Measurements from ENCODE around the gene PIP4K2C.
"Not testable (repeated sequence)": the region's sequence is repeated elsewhere in the genome, so short reads cannot be mapped to it uniquely, and the experiment has no call there.

PIP4K2C gene

DNA sequence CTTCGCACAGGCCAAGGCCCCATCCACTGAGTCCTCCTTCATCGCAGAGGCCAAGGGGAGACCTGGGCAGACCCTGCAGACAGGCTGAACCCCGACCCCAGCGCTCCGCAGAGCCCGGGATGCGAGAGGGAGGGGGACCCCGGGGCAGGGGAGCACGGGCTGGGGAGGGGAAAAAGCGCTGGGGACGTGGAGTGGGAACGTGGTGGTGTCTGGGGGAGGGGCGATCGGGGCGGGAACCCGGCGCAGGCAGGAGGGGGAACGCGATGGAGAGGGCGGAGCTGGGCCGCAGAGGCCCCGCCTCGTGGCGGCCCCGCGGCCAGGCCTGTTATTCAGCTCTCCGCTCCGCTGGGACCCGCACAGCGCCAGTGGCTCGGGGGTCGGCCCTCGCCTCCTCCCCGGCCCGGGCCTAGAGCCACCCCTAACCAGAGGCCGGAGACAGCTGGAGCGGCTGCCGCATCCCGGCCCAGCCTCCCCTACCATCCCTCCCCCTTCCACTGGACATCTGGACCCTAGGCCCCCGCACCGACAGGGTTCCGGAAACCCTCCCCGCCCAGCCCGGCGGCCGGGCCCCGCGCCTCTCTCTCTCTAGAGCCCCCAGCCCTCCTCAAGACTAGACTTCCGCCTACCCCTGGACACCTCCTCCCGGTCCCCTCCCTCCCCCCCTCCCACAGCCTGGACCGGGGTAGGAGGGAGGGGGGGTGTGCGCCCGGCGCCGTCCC is 20.3 kb downstream of the PIP4K2C start, which contains the start of gene ARHGEF25:
ARHGEF25 (plus strand) TSS at position 328 of the 719 bp plus-strand sequence. CDS start 460 bp downstream, outside the sequence.
- no peak for DNase-seq

DNA sequence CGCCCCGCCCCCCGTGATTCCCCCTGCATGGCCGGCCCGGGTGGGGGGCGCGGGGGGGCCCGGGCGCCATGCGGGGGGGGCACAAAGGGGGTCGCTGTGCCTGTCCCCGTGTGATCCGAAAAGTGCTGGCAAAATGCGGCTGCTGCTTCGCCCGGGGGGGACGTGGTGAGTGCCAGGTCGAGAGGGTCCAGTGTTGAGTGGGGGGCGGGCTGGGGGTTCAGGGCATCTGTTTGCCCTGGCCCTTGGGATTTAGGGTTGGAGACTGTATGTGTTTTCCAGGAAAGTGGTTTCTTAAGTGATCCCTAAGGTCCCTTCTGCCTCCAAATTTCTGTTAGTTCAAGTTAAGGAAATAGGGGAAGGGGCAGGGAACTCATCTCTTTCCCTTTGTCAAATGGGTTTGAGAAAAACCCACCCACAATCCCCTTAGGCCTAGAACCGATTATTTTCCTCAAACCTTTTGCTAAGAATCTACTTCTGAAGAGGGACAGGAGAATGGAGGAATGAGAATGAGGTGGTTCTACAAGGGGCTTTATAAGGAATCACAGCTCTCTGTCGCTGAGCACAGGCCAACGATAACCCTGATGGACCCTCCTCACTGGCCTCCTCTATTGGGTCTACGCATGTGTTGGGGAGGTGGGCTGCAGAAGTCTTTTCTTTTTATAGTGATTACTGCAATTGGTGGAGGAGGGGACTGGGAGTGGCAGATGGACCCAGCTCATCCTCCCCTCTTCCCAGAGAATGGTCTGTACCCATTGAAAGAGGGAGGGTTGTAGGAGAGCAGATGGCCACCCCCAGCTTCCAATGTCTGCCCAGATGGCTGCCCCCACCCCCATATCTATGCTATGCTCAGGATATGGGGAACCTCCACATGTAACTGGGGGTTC is 21.1 kb downstream of the PIP4K2C start:
- DNase-seq: no peak

DNA sequence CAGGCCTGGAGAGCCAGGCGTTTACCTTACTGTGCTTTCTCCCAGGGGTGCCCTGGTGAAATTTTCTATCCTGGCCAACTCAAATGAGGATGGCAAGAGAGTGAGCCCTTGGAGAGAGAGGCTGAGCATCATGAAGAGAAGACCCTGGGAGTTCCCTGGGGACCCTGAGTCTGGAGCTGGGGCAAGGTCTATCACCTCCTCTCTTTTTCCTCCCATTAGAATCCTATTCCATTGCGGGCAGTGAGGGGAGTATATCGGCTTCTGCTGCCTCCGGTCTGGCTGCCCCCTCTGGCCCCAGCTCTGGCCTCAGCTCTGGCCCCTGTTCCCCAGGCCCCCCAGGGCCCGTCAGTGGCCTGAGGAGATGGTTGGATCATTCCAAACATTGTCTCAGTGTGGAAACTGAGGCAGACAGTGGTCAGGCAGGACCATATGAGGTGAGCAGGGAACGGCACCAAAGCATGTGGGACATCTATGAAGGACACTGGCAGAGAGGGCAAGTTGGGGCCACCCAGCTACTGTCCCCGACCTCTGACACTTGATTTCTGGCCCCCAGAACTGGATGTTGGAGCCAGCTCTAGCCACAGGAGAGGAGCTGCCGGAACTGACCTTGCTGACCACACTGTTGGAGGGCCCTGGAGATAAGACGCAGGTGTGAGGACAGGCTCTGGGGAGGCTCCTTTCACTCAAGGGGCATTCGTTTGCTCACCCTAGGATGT is 21.9 kb downstream of the PIP4K2C start:
- no peak for DNase-seq

DNA sequence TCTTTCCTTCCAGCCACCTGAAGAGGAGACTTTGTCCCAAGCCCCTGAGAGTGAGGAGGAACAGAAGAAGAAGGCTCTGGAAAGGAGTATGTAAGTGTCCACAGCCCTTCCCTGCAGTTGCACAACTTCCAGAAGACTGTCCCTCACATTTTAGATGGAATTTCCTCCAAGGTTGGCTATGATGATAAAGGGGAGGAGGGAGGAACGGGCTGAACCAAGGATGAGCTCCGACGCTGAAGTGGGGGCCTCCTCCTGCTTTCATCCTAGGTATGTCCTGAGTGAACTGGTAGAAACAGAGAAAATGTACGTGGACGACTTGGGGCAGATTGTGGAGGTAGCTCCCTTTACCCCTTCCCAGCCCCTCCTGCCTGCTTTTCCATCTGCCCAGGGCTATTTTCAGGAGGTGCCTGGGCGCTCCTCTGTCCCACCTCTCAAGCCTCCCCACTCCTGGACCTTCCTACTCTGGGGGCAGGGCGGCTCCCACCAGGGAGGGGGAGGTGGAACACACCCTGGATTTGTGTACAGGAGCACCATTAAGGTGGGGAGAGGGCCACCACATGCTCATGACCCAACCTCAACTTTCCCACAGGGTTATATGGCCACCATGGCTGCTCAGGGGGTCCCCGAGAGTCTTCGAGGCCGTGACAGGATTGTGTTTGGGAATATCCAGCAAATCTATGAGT is 22.6 kb downstream of the PIP4K2C start:
- no peak for DNase-seq

DNA sequence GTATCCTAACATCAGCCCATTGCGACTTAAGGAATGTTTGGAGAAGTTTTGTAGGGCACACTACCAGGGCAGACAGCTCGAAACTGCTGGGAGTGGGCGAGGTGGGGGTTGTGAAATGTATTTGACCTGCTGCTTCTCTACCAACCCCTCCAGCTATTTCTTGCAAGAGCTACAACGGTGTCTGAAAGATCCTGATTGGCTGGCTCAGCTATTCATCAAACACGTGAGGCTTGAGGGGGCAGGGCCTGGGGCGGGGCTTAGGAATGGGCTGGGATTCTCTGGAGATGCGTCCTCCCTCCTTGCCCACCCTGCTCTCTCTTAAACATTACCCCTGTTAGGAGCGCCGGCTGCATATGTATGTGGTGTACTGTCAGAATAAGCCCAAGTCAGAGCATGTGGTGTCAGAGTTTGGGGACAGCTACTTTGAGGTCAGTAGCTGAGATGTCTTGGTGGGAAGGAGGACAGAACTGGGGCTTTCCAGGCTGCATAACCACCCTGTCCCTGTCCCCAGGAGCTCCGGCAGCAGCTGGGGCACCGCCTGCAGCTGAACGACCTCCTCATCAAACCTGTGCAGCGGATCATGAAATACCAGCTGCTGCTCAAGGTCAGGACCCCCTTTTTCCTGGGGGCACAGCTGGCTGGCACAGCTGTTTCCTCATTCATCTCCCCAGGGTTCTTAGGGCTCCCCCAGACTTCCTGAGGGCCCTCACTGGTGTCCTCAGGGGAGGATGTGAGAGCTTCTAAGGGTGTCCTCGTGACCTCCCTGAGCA is 23.4 kb downstream of the PIP4K2C start:
- no peak for DNase-seq

DNA sequence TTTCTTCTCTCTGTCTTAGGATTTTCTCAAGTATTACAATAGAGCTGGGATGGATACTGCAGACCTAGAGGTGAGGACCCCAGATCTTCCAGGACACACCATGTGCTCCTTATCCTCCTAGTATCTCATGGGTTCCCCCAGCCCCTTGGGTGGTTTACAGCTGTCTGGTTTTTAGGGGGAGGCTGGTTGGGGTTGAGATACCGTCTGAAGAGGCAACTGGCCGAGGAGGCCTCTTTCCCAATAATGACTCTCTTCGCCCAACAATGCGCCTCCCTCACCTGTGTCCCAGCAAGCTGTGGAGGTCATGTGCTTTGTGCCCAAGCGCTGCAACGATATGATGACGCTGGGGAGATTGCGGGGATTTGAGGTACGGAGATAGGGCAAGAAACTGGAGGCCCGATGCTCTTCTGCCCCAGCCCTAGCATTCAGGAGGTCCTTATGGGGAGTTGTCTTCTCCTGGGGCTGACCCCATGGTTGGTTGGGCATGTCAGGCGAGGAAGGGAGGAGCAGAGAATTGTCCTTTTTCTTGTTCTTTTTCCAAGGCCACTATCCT is 24.0 kb downstream of the PIP4K2C start:
- DNase-seq: no peak

DNA sequence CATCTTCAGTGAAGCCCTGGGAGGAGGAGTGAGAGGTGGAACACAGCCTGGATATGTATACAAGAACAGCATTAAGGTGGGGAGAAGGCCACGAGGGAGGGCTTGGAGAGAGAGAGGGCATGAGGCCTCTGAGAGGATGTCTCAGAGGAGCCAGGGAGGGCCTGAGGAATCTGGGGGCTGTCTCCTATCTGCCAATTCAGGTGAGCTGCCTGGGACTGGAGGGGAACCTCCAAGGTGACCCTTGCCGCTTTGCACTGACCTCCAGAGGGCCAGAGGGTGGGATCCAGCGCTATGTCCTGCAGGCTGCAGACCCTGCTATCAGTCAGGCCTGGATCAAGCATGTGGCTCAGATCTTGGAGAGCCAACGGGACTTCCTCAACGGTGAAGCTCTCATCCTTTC is 24.6 kb downstream of the PIP4K2C start:
- no peak for DNase-seq

DNA sequence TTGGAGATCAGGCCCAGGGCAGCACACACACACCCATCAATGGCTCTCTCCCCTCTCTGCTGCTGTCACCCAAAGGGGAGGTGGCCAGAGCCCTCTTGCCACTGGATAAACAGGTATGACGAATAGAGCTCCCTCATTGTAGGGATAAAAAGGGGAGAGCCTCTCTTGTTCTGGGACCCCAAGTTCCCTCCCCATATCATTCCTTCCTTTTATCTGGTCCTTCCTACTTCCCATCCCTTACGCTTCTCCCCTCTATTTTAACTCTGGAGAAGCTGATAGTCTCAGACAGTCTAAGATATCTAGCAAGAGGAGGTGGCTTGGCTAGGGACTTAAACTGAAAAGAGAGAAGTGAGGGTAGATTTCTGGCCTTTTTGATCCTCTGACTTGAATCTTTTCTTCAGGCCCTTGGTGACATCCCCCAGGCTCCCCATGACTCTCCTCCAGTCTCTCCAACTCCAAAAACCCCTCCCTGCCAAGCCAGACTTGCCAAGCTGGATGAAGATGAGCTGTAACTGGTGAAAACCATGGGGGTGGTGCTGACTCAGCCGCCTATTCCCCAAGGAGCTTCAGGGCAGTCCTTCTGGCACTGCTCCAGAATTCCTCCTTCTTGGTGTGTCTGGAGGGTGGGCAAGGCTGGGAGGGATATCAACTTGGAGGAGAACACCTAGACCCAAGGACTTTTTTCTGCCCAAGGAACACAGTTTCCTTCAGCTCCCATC is 25.6 kb downstream of the PIP4K2C start:
- no peak for DNase-seq

DNA sequence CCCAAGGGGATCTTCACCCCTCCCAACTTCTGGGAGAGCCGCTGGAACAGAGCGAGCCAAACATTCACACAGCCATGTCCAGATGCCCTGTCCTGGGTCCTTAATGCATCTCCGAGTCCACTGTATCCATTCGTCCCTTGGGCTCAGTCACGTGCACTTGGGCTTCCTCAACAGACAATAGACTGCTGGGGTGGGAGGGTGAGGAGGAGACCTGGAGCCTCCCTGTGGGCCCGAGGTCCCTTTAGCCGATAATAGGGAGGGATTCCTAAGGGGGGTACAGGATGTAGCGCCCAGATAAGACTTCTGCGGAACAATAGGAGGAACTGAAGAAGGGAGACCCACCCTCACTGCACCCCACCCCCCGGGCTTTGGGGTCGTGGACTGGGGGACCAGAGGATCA is 26.9 kb downstream of the PIP4K2C start:
- DNase-seq: no peak

DNA sequence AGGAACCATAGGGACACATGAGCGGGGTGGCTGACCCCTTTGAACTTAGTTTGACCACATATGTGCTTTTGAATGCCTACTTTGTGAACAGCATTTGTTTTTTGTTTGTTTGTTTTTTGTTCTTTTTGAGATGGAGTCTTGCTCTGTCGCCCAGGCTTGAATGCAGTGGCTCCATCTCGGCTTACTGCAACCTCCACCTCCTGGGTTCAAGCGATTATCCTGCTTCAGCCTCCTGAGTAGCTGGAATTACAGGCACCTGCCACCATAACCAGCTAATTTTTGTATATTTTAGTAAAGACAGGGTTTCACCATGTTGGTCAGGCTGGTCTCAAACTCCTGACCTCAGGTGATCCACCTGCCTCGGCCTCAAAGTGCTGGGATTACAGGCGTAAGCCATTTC is 27.4 kb downstream of the PIP4K2C start:
- DNase-seq: not testable (repeated sequence)

DNA sequence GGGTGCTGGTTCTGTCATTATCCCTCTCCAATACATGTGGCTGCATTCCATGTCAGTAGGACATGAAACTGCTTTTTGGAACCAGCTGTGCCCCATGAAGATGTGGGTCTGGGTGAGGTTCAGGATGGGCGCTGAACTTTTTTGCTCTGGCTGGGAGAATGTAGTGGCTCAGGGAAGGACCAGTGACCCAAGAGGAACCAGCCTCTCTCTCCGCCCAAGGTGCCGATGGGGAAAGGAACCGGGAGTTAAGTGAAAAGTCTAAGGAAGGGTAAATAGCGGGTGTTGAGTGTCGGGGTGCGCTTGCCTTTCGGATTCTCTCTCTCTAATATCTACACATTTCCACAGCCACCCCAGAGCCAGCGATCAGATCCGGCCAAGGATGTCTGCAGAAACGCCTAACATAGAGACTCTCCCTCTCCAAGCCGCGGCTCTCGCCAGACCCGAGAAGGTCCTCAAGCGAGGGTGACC is 28.0 kb downstream of the PIP4K2C start:
- DNase-seq: no peak

DNA sequence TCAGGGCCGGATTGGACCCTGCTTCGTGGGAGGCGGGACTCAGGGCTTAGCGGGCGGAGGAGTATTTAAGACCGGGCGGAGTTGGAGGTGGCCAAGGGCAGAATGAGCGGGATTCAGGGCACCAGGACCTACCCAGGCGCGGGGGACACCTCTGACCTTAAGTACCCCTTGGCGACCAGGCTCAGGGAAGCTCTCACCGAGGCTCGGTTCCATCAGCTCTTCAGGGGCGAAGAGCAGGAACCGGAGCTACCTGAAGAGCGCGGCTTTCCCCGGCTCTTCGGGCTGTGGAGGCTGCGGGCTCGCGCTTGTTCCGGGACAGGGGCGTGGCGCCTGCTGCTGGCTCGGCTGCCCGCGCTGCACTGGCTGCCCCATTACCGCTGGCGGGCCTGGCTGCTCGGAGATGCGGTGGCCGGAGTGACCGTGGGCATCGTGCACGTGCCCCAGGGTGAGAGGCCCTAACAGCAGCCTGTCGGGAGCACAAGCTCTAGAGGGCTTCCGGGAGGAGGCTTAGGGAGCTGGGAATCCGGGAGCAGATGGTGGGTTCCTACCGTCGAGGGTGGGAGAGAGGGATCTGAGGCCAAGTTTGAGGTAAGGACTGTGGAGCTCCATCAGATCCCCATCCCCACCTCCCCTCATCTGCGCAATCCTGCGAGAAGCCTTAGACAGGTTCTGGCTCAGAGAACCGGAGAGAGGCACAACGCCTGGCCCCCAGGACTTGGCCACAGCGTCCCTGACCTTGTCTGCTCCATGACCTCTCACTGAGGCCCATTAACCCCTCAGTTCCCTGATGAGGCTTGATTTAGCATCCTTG is 28.6 kb downstream of the PIP4K2C start:
- DNase-seq: no peak

DNA sequence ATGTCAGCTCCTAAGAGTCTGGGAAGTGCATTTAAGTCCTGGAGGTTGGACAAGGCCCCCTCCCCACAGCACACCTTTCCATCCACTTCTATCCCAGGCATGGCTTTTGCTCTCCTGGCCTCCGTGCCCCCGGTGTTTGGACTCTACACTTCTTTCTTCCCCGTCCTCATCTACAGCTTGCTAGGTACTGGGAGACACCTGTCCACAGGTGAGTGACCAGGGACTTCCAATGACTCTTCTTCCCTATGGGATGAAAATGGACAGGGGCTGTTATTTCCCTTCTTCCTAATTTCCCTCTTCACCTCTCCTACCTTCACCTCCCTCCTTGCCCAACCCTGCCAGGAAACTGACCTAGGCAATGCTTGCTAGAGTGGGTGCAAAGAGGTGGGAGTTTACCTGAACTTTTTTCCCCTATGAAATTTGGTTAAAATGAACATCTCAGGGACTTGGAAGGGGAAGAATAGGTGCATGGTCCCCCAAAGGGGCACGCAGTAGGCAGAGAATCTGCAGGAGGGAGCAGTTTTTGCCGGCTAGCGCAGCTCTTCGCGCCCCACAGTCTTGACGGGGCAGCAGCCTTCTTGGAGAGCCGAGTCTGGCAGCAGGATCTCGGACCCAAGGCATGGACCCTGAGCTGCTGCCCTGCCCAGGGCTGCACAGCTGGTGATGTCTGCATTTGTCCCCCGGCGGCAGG is 29.4 kb downstream of the PIP4K2C start:
- DNase-seq: no peak

DNA sequence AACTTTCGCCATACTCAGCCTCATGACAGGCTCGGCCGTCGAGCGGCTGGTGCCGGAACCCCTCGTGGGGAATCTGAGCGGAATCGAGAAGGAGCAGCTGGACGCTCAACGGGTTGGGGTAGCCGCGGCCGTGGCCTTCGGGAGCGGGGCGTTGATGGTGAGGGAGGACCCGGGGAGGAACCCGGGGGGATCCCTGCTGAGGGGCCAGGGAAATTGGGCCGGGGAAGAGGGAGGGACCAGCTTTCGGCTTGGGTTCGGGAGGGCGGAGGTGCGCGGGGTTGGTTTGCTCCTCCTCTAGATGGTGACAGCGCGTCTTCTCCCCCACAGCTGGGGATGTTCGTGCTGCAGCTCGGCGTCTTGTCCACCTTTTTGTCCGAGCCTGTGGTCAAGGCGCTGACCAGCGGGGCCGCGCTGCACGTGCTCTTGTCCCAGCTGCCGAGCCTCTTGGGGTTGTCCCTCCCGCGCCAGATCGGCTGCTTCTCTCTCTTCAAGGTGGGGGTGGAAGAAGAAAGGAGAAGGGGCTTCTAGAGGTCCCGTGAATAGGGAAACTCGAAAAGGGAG is 30.0 kb downstream of the PIP4K2C start:
- no peak for DNase-seq

DNA sequence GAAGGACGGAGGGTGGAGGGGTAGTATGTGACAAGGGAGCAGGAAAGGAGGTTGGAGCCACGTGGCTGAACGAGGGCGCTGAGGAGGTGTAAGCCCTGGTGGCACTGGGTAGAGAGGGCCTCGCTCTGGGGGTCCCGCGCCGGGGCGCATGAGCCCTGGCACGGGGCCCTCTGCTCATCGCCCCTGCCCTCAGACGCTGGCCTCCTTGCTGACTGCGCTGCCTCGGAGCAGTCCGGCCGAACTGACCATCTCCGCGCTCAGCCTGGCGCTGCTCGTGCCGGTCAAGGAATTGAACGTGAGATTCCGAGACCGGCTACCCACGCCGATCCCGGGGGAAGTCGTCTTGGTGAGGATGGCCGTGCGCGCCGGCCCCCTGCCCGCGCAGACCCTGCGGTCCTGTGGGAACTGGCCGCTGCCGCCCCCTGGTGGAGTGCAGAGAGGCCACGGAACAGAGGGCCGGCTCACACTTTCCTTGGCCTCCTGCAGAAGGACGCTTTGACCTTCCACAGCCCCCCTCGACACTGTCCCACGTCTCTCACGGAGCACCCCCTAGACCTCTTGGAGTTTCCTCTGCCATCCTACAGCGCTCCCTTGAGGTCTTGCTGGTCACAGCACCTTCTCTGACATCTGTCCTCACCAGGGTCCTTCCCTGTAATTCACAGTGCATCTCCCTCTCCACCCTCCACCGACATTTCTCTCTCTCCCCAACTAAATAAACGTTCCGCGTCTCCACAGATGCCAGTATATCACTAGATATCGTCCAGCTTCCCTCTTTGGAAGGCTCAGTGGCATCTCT is 30.7 kb downstream of the PIP4K2C start:
- DNase-seq: no peak

DNA sequence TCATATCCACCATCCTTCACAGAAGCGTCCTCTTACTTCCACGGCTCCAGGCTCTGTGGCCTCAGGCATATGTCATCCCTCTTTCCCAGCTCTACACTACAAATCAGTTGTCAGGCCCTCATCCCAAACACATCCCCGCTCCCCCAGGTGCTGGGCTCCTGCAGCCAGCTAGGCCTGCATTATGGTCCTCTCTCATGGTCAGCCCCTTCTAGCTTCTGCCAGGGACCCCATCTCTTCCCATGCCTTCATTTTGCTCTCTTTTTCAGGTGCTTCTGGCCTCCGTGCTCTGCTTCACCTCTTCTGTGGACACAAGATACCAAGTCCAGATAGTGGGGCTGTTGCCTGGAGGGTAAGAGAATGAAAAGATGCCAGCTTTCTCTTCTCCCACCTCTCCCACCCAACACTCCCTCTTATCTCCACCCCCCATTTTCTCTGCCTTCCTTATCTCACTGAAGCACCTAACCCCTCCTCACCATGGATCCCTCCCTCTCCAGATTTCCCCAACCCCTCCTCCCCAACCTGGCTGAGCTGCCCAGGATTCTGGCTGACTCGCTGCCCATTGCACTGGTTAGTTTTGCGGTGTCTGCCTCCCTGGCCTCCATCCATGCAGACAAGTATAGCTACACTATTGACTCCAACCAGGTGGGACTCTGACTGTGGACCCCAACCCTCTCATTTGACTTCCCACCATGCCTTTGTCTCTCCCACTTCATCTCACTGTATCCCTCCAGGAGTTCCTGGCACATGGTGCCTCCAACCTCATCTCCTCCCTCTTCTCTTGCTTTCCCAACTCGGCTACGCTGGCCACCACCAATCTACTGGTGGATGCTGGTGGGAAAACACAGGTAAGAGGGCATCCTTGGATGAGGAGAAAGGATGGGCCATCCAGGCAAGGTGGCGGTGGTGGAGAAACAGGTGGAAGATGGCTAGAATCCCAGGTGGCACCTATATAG is 31.6 kb downstream of the PIP4K2C start:
- no peak for DNase-seq

DNA sequence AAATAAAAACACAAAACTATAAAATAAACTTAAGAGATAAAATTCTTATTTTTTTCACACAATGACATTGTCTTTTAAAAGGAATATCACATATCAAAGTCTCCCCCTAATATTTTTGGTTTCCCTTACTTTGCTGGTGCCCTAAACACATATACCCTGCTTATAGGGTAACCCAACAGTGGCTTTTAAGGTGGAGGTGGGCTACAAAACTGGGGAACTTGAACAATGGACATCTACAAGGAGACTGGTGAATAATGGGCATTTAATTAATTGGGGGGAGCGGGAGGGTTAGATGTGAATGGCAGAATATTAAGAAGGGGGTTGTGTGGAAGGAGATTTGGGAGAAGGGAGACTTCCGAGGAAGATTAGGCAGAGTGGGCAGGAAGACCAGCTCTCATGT is 32.4 kb downstream of the PIP4K2C start:
- DNase-seq: no peak

Measured in NCI-H1436 treated with DMSO at 0.1 percent for 48 hours (cell line).